ENCODE measurements around the gene MRAS.
A peak's percentile ranks its signal among the peaks of the same experiment; 100 is the strongest.
"Not testable (repeated sequence)": the region's sequence is repeated elsewhere in the genome, so short reads cannot be mapped to it uniquely, and the experiment has no call there.

Gene MRAS

DNA sequence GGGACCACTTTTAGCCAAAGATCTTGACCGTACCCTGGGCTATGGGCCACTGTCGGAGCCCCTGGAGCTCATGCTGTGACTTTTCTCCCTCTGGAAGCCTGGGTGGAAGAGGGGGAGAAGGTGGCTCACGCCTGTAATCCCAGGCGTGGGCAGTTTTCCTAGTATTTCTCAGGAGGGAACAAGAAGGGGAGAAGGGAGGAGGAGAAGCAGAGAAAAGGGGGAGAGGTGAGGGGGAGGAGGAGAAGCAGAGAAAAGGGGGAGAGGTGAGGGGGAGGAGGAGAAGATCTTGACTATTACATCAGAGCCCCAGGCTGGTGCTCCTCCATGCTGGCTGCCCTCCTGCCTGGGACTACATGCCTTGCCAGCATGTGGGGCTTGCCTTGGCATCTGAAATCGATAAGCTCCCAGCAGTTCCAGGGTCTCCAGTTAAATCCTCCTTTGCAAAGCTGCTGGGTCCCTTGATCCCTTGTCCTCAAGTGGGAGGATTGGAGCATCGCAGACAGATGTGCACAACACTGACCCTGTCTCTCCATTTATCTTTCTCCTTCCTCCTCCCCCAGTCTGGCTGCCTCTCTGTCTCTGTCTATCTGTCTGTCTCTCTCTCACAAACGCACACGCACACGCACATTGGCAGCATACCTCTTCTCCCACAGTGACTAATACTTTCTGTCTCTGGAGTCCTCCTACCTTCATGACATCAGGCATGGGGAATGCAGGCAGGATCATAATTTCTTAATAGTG lies 41.6 kb downstream of the MRAS start:
- DNase-seq (ENCODE audit: low read depth in 2 of 2), result no peak

DNA sequence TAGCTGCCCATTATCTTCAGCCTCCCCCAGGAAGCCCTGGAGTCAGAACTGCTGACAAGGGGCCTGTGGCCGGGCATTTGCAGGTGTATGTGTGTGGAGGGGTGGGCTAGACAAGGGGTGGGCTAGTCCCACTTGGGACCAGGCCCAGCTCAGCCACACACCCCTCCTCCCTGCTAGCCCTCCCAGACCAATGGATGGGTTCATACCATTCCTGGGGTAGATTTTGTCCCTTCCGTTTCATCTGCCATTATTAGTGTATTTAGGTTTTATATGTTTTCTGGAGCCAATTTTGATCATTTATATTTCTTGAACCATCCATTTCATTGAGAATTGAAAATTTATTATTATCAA lies 42.2 kb downstream of the MRAS start:
- no peak for DNase-seq (ENCODE audit: low read depth in 2 of 2)

DNA sequence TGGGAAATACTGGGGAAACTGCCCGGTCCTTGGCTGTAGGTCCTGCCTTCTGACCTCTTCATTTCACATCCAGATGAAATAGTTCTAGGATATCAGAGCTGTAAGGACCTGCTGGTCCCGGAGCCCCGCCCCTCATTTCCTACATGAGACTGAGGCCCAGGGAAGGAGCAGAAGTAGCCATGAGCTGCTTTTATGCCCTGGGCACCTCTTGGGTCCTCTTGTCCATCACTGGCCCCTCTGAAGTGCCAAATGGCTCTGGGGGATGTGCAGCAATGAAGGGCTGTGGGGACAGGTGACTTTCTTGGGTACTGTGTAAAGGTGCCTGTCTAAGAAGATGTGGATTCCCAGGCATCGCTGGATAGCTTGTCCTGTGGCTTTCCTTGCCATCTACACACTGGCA lies 45.8 kb downstream of the MRAS start:
- no peak for DNase-seq (ENCODE audit: low read depth in 2 of 2)

DNA sequence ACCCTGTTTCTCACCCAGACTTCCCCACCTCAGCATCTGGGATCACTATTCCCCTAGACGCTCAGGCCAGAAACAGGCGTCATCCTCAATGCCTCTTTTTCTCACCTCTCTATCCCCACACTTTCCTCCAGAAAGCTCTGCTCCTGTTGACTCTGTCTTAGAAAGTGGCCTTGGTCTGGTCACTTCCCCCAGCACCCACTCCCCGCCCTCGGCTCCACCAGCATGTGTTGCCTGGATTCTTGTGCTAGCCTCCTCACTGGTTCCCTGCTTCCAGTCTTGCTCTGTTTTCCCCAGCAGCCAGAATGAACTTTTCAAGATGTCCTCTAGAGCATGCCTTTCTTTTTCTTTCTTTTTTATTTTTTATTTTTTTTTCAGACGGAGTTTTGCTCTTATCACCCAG lies 46.3 kb downstream of the MRAS start:
- DNase-seq (ENCODE audit: low read depth in 2 of 2), result no peak

DNA sequence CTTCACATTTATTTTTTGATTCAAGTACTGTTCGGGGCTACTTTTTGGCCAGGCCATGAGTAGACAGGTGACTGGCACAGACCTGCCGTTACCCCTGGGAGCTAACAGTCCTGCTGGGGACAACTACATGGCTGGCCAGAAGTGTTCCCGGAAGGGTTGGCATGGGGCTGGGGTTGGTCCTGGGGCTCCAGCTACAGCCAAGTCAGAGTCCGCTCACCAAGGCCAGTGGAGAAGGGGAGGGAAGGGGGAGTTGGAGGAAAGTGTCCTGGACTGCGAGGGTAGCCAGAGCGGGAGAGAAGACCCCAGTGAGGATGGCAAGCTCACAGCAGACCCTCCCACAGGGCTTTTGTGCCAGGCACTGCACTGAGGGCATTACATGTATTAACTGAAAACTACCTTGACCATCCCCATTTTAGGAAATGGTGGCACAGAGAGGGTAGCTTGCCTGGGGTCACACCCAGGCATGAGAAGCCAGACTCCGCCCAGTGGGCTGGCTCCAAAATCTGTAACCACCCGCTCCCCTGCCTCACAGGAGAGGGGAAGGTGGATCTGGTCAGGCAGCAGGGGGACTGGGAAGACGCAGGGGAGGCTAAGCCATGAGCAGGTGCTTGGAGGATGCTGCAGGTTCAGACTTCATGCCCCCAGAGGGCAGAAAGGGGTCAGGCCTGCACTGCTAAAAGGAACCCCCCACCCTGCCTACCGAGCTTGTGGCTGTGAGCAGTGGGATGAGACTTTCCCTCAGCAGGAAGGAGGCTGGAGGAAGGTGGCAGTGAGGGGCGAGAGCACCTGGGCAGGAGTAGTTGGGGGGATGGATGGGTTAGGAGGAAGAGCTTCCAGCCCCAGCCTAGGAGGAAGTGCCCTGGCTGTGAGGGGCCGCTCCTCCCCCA lies 47.7 kb downstream of the MRAS start:
- DNase-seq (ENCODE audit: low read depth in 2 of 2), result no peak

DNA sequence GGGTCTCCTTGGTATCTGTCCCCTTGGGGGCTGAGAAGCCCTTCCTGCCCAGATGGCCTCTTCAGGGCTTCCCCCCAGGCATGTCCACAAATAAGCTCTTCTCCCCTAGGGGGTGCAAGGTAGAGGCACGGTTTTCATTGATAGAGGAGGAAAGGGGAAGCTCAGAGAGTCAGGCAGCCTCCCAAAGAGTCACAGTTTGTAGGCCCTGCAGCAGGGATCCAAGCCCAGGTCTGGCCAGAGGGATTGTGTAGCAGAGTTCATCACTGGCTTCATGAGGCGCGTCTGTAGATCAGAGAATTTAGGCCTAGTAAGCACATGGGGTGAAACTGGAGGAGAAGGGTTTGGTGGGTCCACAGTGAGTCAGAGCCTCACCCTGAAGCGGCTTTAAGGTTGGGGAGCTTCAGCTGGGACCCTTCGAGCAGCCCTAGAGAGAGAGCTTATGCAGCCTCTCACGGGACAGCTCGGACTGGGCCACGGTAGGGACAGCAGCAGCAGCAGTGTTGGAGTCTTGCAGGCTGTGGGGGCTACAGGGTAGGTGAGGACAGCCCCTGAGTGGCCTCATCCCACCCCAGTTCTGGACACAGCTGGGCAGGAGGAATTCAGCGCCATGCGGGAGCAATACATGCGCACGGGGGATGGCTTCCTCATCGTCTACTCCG lies 48.5 kb downstream of the MRAS start:
- no peak for DNase-seq (ENCODE audit: low read depth in 2 of 2)

DNA sequence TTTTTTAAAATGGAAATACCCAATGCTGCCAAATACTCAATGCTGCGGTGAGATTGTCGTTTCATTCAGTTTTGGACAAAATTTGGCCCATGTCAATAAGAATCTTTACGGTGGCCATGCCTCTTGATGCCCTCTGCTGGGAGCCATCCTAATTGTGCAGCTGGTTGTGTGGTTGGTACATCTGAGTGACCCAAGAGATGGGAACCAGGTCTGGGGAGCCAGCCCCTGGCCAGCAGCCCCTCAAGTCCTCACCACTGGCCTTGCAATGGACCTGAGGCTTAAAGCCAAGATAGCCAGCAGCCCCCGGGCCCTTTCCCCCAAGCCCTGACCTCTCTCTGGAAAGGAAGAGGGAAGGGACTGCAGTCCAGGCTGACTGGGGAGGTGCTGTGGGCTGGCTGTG lies 49.6 kb downstream of the MRAS start:
- no peak for DNase-seq (ENCODE audit: low read depth in 2 of 2)

DNA sequence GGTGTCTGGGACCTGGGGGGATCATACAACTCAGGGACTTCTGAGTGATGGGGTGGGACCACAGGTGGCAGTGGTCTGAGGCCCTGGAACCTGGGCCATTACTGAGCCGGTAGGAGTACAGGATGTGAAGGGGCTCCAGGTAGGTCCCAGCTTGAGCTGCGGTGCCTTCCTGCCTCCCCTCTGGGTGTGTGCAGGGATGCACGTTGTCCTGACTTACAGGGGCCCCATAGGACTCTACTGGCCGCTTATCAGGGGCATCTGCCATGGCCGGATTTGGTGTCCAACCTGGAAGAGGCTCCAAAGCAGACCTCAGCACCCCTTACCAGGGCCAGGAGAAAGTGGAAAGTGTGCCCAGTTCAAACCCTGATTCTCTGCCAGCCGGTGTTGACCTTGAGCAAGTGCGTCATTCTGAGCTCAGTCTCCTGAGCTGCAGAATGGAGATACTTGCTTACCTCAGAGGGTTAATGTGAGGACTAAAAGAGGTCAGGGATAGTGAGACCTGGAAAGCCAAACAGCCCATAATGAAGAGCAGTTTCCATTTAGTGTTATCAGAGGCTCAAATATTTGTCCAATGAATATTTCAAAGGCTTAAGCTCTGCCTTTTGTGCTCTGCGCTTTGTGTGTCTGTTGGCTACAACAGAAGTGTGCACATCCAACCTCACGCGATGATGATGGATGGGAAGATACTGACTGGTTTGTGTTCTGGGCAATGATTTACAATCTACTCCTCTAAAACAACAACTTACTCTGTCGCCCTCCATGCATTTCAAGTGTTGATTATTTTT lies 50.6 kb downstream of the MRAS start:
- no peak for DNase-seq (ENCODE audit: low read depth in 2 of 2)

DNA sequence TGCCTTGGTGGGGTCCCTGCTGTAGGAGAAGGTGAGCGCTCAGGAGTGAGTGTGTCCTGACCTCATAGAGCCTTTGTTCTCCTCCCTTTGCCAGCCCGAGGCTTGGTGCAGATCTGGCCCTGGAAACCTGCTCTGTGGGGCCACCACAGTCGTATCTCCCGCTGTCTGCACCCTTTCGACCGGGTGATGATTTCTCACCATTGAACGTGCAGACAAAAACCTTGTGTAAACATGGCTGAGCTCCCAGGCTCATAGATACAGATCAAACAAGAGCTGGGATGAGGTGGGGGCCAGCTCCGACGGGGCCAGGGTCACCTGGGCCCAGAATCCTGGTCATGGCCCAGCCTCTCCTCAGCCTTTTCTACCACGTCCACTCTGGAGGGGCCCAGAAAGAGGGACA lies 51.4 kb downstream of the MRAS start:
- DNase-seq (ENCODE audit: low read depth in 2 of 2), result no peak

DNA sequence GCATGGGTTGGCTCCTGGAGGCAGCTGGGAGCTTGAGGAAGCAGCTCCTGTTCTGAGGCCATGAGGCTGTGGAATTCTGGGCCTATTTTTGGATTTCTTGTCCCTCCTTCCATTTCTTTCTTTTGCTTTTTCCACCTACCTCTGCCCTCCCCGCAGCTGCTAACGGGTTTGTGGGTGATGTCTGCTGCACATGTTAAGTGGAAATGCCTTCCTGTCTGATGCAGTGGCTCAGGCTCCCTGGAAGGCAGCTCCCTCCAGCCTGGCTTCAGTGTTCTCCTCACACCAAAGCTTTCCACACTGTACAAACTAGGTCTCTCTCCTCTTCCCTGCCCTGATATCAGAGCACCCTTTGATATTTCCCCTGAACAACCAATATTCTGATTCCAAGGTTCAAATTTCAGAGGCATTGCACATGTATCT lies 52.3 kb downstream of the MRAS start:
- DNase-seq (ENCODE audit: low read depth in 2 of 2), result no peak

DNA sequence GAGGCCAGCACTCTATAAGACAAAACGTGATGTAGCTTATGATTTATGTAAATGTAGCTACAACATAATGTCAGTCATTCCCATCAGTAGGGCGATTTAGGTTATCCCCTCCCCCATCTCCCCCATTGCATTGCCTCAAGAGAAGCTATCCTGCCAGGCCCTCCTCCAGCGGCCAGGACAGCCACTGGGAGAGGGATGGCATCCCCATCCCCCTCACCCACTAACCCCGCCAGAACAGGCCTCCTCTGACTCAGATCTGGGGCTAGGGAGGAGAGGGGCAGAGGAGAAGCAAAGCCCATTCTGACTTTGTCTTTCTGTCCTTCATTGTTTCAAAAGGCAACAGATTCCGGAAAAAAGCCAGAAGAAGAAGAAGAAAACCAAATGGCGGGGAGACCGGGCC lies 53.5 kb downstream of the MRAS start:
- DNase-seq (ENCODE audit: low read depth in 2 of 2), result no peak

DNA sequence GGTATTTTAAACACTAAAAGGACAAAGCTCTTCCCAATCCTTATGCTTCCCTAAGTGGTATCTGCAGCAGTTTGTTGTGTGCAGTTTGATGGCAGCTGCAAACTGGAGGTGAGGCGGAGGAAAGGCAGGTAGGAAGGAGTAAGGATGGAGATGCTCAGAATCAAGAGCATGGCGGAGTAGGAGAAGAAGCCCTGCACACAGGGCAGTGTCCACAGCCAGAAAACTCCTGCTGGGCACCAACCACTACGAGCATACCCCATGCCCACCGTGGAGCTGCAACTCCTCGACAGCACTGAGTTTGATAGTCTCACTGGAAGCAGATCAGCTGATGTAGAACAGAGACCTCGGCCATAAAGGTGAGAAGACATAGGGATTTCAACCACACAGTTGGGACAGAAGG lies 55.7 kb downstream of the MRAS start:
- no peak for DNase-seq (ENCODE audit: low read depth in 2 of 2)

DNA sequence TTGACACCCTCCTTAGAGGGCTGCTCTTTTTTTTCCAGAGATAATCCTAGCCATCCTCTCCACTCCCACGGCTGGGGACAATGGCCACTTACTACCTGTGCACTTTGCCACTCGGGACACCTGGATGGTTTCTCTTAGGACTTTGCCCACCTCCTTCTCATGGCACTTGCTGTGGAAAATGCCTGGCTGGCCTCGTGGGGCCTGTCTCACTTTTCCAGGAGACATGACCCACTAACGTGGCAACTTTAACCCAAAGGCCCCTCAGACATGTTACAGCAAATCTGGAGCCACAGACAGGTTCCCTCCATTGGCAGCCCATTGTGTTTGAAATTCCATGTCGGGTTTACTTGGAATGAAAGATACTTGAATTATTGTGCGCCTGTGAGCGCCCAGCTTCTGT lies 56.6 kb downstream of the MRAS start:
- DNase-seq (ENCODE audit: low read depth in 2 of 2), result no peak

DNA sequence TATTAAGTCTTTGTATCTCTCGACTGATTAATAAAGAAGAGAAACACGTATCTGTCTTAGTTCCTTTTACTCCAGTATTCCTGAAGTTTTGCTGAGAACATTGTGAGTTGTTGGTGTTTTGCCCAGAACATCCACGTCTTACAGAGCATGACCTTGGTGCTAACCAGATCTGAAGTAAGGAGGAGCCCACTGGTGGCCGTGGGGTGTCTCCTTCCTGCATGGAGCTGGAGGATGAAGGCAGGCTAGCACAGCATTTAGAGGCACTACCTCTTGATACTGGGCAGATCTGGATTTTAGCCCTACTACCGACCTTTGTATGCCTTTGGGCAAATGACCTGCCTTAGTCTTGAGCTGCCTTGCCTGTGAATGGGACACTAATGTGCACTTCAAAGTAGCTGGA lies 57.1 kb downstream of the MRAS start:
- no peak for DNase-seq (ENCODE audit: low read depth in 2 of 2)

DNA sequence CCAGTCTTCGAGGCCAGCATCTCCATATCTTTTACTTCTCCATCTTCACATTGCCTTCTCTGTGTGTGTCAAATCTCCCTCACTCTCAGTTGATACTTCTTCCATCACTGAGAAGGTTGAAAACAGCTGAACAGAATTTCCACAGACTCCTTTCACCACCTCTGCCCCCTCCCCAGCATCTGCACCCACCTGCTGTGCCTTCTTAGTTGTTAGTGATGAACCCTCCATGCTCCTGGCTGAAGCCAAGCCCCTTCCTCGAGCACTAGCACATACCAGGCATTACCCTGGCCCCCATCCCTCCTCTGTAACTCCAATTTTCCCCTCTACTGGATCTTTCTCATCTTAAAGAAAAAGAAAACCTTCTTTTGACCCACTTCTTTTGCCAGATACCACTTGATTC lies 58.2 kb downstream of the MRAS start:
- DNase-seq (ENCODE audit: low read depth in 2 of 2), result no peak

DNA sequence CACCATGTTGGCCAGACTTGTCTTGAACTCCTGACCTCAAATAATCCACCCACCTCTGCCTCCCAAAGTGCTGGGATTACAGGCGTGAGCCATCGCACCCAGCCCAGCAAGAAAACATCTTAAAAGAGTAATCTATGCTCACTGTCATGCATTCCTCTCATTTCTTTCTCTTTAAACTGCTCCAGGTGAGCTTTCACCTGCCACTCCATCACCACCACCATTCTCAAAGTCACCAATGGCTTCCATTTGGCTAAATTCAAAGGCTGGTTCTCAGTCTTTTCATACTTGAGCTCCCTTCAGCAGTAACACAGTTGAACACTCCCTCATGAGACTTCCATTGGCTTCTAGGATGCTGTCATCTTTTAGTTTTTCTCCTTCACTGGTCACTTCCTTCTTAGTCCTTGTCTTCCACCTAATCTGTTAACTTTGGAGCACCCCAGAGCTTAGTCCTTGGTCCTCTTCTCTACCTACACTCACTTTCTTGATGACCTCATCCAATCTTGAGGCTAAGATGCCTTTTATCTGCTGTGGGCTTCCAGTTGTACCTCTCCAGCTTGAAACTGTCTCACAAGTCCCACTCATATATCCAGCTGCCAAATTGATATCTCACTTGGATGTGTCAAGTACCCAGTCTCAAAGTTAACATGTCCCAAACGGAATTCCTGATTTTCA lies 59.0 kb downstream of the MRAS start:
- no peak for DNase-seq (ENCODE audit: low read depth in 2 of 2)

DNA sequence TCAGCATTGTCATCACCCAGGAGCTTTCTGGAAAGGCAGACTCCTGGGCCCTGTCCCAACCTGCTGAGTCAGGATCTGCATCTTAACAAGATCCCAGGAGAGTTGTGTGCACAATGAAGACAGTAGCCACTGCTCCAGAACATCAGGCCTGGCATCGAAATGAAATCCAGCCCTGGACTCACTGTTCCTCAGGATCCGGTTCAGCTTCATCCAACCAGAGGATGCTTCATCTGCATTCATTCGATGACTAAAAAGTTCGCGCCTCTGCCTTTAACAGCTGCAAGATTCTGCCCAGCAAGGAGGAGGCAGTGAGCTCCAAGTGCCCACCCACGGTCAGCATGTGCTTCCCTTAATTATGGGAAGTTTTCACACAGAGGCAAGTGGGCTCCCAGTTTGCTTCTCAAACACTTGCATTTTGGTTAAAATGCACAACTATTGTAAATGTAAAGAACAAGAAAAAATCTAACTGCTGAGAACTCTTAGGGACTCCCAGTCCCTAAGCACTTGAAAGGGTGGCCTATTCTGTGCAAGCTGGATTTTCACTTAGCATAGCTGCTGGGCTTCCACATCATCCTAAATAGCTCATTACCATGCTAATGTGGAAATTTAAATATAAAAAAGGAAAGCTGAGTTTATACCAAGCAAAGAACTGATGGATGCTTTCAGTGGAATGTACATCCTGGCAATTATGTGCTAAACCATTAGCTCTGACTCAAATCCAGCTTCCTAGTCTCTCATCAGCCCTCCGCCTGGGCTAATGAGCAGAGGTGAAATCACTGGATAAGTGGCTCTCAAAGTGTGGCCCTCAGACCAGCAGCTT lies 60.6 kb downstream of the MRAS start:
- no peak for DNase-seq (ENCODE audit: low read depth in 2 of 2)

DNA sequence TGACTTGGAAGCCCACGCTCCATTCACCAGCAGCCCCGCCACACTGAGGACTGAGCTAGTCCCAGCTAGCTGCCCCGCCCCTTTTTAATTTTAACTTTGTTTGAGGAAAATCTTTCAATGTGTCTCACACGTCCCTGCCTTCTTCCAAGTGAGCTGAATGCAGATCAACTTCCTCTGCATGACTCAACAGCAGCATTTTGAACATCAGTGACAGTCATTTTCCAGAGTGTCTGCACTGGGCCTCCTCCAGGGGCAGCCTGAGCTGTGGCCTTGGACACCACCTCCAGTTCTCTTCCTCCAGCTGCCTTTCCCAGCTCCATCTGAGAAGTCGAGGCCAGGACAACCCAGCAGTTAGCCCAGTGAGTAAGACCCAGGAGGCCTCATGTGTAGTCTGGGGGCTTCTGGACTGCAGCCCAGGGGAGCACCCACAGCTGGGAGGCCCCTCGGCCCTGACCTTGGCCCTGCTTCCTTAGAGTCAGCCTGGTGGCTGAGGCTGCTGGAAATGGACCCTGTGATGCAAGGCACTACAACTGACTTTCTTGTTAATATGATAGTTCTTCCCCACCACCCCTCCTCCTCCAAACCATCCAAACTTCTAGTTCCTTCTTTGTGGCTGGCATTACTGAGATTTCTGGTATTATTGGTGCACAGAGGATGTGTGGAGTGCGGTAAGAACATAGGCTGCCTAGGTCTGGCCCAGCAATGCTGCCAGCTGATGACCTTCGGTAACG lies 64.6 kb downstream of the MRAS start:
- DNase-seq (ENCODE audit: low read depth in 2 of 2), result no peak

DNA sequence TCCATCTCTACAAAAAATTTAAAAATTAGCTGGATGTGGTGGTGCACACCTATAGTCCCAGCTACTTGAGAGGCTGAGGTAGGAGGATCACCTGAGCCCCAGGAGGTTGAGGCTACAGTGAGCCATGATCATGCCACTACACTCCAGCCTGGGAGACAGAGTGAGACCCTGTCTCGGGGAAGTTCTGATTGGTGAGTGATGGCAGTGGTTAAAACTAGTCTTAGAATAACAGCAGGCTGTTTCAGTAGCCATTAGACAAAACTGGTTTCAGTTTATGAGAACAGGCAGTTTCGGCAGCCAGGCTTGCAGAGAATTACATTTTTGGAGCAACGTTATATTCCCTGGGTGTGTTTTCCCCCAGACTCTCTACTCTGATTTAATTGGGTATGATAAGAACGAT lies 67.9 kb downstream of the MRAS start:
- DNase-seq (ENCODE audit: low read depth in 2 of 2), result not testable (repeated sequence)

DNA sequence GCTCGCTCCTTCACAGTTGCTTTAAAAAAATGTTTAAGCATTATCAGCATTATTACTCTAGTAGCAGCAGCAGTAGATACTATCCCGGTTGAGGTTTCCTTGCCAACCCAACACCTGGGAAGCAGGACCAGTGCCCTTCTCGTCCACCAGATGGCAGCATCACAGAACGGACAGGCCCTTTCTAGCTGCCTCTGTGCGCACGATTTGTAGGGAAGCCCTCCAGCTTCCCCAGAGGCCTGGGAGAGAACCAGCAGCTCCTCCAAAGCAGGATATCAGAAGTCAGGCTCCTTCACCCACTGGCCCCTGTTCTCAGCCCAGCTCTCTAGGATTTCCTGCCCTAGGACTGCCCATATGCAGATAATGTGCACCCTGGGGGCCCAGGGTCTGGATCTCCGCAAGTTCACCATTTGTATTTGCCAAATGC lies 69.2 kb downstream of the MRAS start:
- peak; percentile 48 to 59 for DNase-seq (ENCODE audit: low read depth in 2 of 2)
